Gastrocnemius medialis (tissue), 4 donors: Measurements from ENCODE around the gene NID1.

Experiments used
- CTCF ChIP-seq, 5 experiments: fragments of 450-650 bp in 3 of 5; fragments of 200-600 bp in 2 of 5; sonication (generic) in 2 of 5; IDR thresholded peaks in 4 of 5; conservative IDR thresholded peaks in 1 of 5; 1 replicate in 4 of 5; 2 replicates in 1 of 5; pipeline ENCODE4 v1.5.1; 2016 to 2019; ENCODE audit warnings: antibody characterized with exemption in 5 of 5, mild to moderate bottlenecking in 3 of 5, moderate library complexity in 3 of 5
- POLR2A ChIP-seq, 2 donors: fragments of 450-650 bp; IDR thresholded peaks; one replicate each; pipeline ENCODE4 v1.6.1; 2017; ENCODE audit warnings: antibody characterized with exemption in 2 of 2, mild to moderate bottlenecking in 2 of 2, moderate library complexity in 2 of 2

- TF ChIP-seq CTCF (IDR thresholded peaks at IDR 0.05 in 4 of 5, conservative IDR thresholded peaks at IDR 0.05 in 1 of 5) (no peak), POLR2A (IDR thresholded peaks at IDR 0.05) (no peak)
Observed at GRCh38 chr1:235960809-235961208, 104.1 kb downstream of the NID1 start.
